ENCODE measurements around the gene SYNGR3. TPM values are rescaled to one million over a fixed set of nuclear protein-coding genes. Genes with fewer than 3 reads are reported as not detected.

Gene SYNGR3
- total RNA-seq, 1 donor from 2014 or later = 6.0 TPM

- H3K4me2 ChIP-seq (ENCODE audit: low read length) = no peak overlapping the region
- no peak for TF ChIP-seq CTCF (IDR thresholded peaks at IDR 0.05; ENCODE audit: insufficient read depth, low read depth, low read length)
- no peak for TF ChIP-seq EZH2 (IDR thresholded peaks at IDR 0.05; ENCODE audit: insufficient read depth, low read length)
- no peak overlapping the region for H3K4me3 ChIP-seq (ENCODE audit: insufficient read depth, low read depth, low read length)
- H3K9ac ChIP-seq (ENCODE audit: low read length) = no peak overlapping the region
- no peak overlapping the region for H3K27ac Mint-ChIP-seq (ENCODE audit: unreplicated experiment)
- H3K36me3 Mint-ChIP-seq (ENCODE audit: low read depth, unreplicated experiment) = no peaks in the 10 kb centered on the region
- no peaks in the 10 kb centered on the region for H3K9me3 ChIP-seq (ENCODE audit: insufficient read depth, low read depth, low read length)
- H3K36me3 ChIP-seq (ENCODE audit: insufficient read depth, low read length) = no peaks in the 10 kb centered on the region
- H3K9me3 Mint-ChIP-seq (ENCODE audit: unreplicated experiment) = no peaks in the 10 kb centered on the region
- H3K79me2 ChIP-seq (ENCODE audit: insufficient read depth, low read length) = peaks cover 45% of the 10 kb centered on the region
- H3K4me3 Mint-ChIP-seq (ENCODE audit: unreplicated experiment) = no peak overlapping the region
- H4K20me1 ChIP-seq (ENCODE audit: insufficient read depth, low read length) = peaks cover 3% of the 10 kb centered on the region
- H2AFZ ChIP-seq (ENCODE audit: low read depth, low read length) = no peak overlapping the region
- peaks cover 15% of the 10 kb centered on the region for H3K4me1 Mint-ChIP-seq (ENCODE audit: low read depth, unreplicated experiment)
- H3K27me3 Mint-ChIP-seq (ENCODE audit: low read depth, unreplicated experiment) = no peaks in the 10 kb centered on the region
- DNase-seq (ENCODE audit: low read depth) = no peak
- no peak for FAIRE-seq
- no peaks in the 10 kb centered on the region for H3K27me3 ChIP-seq (ENCODE audit: insufficient read depth, low read length)
- H3K27ac ChIP-seq (ENCODE audit: low read depth, low read length) = no peak overlapping the region
- peaks cover 83% of the 10 kb centered on the region for H3K4me1 ChIP-seq (ENCODE audit: insufficient read depth, low read length)
Measured at GRCh38 chr16:2037115-2037514, 47.3 kb downstream of the SYNGR3 start.

DNA sequence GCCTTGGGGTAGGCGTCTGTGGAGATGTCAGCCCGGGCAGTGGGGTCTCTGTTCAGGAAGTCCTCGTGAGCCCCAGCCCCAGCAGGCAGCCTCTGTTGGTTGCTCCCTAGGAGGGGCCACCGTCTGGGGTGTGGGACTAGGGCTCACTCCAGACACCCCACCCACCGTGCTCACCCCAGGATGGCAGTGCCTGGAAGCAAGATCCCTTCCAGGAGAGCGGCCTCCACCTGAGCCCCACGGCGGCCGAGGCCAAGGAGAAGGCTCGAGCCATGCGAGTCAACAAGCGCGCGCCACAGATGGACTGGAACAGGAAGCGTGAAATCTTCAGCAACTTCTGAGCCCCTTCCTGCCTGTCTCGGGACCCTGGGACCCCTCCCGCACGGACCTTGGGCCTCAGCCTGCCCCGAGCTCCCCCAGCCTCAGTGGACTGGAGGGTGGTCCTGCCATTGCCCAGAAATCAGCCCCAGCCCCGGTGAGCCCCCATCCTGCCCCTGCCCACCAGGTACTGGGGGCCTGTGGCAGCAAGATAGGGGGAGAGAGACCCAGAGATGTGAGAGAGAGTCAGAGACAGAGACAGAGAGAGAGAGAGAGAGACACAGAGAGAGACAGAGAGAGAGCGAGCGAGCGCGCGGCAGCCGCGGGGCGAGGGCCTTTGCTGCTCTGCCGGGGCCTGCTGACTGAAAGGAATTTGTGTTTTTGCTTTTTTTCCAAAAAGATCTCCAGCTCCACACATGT, 48.0 kb downstream of the SYNGR3 start:
- no peak for DNase-seq (ENCODE audit: low read depth)
- no peak overlapping the region for H3K9ac ChIP-seq (ENCODE audit: low read length)
- H3K4me3 ChIP-seq (ENCODE audit: insufficient read depth, low read depth, low read length) = no peak overlapping the region
- H3K9me3 ChIP-seq (ENCODE audit: insufficient read depth, low read depth, low read length) = no peaks in the 10 kb centered on the region
- Mint-ChIP-seq H3K27ac (ENCODE audit: unreplicated experiment) (no peak overlapping the region), H3K27me3 (ENCODE audit: low read depth, unreplicated experiment) (no peaks in the 10 kb centered on the region), H3K36me3 (ENCODE audit: low read depth, unreplicated experiment) (no peaks in the 10 kb centered on the region), H3K4me3 (ENCODE audit: unreplicated experiment) (no peak overlapping the region), H3K4me1 (ENCODE audit: low read depth, unreplicated experiment) (peaks cover 10% of the 10 kb centered on the region), H3K9me3 (ENCODE audit: unreplicated experiment) (no peaks in the 10 kb centered on the region)
- H2AFZ ChIP-seq (ENCODE audit: low read depth, low read length) = no peak overlapping the region
- H3K27me3 ChIP-seq (ENCODE audit: insufficient read depth, low read length) = no peaks in the 10 kb centered on the region
- no peak overlapping the region for H3K27ac ChIP-seq (ENCODE audit: low read depth, low read length)
- no peaks in the 10 kb centered on the region for H3K36me3 ChIP-seq (ENCODE audit: insufficient read depth, low read length)
- peaks cover 45% of the 10 kb centered on the region for H3K79me2 ChIP-seq (ENCODE audit: insufficient read depth, low read length)
- H3K4me2 ChIP-seq (ENCODE audit: low read length) = no peak overlapping the region
- H3K4me1 ChIP-seq (ENCODE audit: insufficient read depth, low read length) = peaks cover 76% of the 10 kb centered on the region
- no peak for FAIRE-seq
- H4K20me1 ChIP-seq (ENCODE audit: insufficient read depth, low read length) = peaks cover 3% of the 10 kb centered on the region
- no peak for TF ChIP-seq CTCF (IDR thresholded peaks at IDR 0.05; ENCODE audit: insufficient read depth, low read depth, low read length)
- no peak for TF ChIP-seq EZH2 (IDR thresholded peaks at IDR 0.05; ENCODE audit: insufficient read depth, low read length)
